HCT116 (cell line): ENCODE data around the gene EXOC4. TPM values are rescaled to one million over a fixed set of nuclear protein-coding genes. Genes with fewer than 3 reads are reported as not detected.

Source experiments
- ATAC-seq: fragments of 200-7000 bp; cut with Tn5 transposase; 2 replicates; pipeline ENCODE4 v1.9.1; 2020; ENCODE audit warnings: mild to moderate bottlenecking, moderate library complexity
- BruUV-seq: library from RNA; stranded (reverse); fragments of 400-500 nt; replicated peaks from 2 replicates; lab custom pipeline; 2021; lab: Mats Ljungman, UMichigan
- CTCF ChIA-PET: fragments of 300-600 bp; sonication (Branson Sonifier 250); formaldehyde crosslinking; loops from one replicate; lab custom pipeline; 2021; ENCODE audit warnings: antibody characterized with exemption; lab: Charles Lee
- POLR2A ChIA-PET: fragments of 300-600, 350-600 bp; sonication (Branson Sonifier 250); formaldehyde crosslinking; loops from one replicate; lab custom pipeline; 2021; ENCODE audit warnings: antibody characterized with exemption; lab: Charles Lee
- RAD21 ChIA-PET, 2 experiments: fragments of 300-600 bp; sonication (Branson Sonifier 250); formaldehyde crosslinking; loops; one replicate each; lab custom pipeline; 2023; ENCODE audit warnings: low total read pairs in 2 of 2; ENCODE audit not compliant: uncharacterized antibody in 2 of 2, unreplicated experiment in 2 of 2, low non-redundant PET in 1 of 2; lab: Charles Lee
- DNase-seq: peaks from one replicate; pipeline ENCODE4 v3.0.0-alpha.2; 2010; ENCODE audit warnings: low read depth, low spot score
- H2AFZ ChIP-seq: fragments of 200-600 bp; shearing (Covaris generic), sonication (generic); 2 replicates; pipeline ENCODE4 v1.6.1; 2017; ENCODE audit warnings: low read depth, mixed run types, mixed read lengths, antibody characterized with exemption, low read length; ENCODE audit not compliant: poor library complexity, severe bottlenecking
- H3K27ac ChIP-seq: 2 replicates; pipeline ENCODE4 v1.5.1; 2012; ENCODE audit warnings: low read depth, low read length
- H3K27me3 ChIP-seq: fragments of 200-600 bp; sonication (generic); 2 replicates; pipeline ENCODE4 v1.6.1; 2016; ENCODE audit warnings: mixed run types, low read length, mixed read lengths; ENCODE audit not compliant: insufficient read depth
- H3K36me3 ChIP-seq, 2 experiments: fragments of 200-500 bp in 1 of 2; fragments of 200-600 bp in 1 of 2; sonication (Bioruptor generic) in 1 of 2; sonication (generic) in 1 of 2; 2 replicates each; pipeline versions ENCODE4 v1.5.1 to v1.6.1; 2014 to 2016; ENCODE audit warnings: low read length in 2 of 2, inconsistent platforms in 1 of 2, mixed read lengths in 1 of 2, mixed run types in 1 of 2; ENCODE audit not compliant: insufficient read depth in 2 of 2, control insufficient read depth in 1 of 2
- H3K4me1 ChIP-seq, 2 experiments: fragments of 200-600 bp in 1 of 2; sonication (generic) in 1 of 2; 2 replicates each; pipeline versions ENCODE4 v1.5.1 to v1.6.1; 2012 to 2017; ENCODE audit warnings: low read length in 2 of 2, inconsistent platforms in 1 of 2, mild to moderate bottlenecking in 1 of 2, mixed read lengths in 1 of 2, mixed run types in 1 of 2, moderate library complexity in 1 of 2; ENCODE audit not compliant: insufficient read depth in 2 of 2, control insufficient read depth in 1 of 2
- H3K4me2 ChIP-seq: fragments of 200-600 bp; sonication (generic); 2 replicates; pipeline ENCODE4 v1.6.1; 2017; ENCODE audit warnings: mixed run types, low read length, mixed read lengths
- H3K4me3 ChIP-seq, 2 experiments: fragments of 200-600 bp in 1 of 2; sonication (generic) in 1 of 2; replicated peaks in 1 of 2; 2 replicates each; pipeline ENCODE4 v1.5.1; 2011 to 2016; ENCODE audit warnings: low read length in 2 of 2, control low read depth in 1 of 2, low read depth in 1 of 2, mild to moderate bottlenecking in 1 of 2, mixed read lengths in 1 of 2, mixed run types in 1 of 2
- H3K79me2 ChIP-seq: fragments of 200-600 bp; sonication (generic); 2 replicates; pipeline ENCODE4 v1.6.1; 2017; ENCODE audit warnings: mild to moderate bottlenecking, mixed run types, low read length, moderate library complexity, mixed read lengths; ENCODE audit not compliant: insufficient read depth
- H3K9ac ChIP-seq: fragments of 200-600 bp; sonication (generic); 2 replicates; pipeline ENCODE4 v1.6.1; 2016; ENCODE audit warnings: low read length, mixed read lengths
- H3K9me2 ChIP-seq: fragments of 200-600 bp; sonication (generic), shearing (Covaris generic); 2 replicates; pipeline ENCODE4 v1.6.1; 2017; ENCODE audit warnings: mixed run types, mild to moderate bottlenecking, moderate library complexity; ENCODE audit not compliant: insufficient read depth
- H3K9me3 ChIP-seq, 2 experiments: fragments of 200-500 bp in 1 of 2; fragments of 200-600 bp in 1 of 2; sonication (Bioruptor generic) in 1 of 2; sonication (generic) in 1 of 2; 2 replicates each; pipeline ENCODE4 v1.6.1; 2014 to 2017; ENCODE audit warnings: low read length in 2 of 2, mixed read lengths in 2 of 2, inconsistent platforms in 1 of 2, low read depth in 1 of 2, mild to moderate bottlenecking in 1 of 2, mixed run types in 1 of 2, moderate library complexity in 1 of 2; ENCODE audit not compliant: control insufficient read depth in 1 of 2, insufficient read depth in 1 of 2
- H4K20me1 ChIP-seq: fragments of 200-600 bp; sonication (generic), shearing (Covaris generic); 2 replicates; pipeline ENCODE4 v1.6.1; 2017; ENCODE audit warnings: mixed run types, mild to moderate bottlenecking, moderate library complexity; ENCODE audit not compliant: insufficient read depth
- CBX3 ChIP-seq: IDR thresholded peaks from 2 replicates; pipeline ENCODE4 v1.6.1; 2012; ENCODE audit warnings: low read depth
- EGR1 ChIP-seq: IDR thresholded peaks from 2 replicates; pipeline ENCODE4 v1.6.1; 2012; ENCODE audit warnings: low read depth
- ELF1 ChIP-seq: IDR thresholded peaks from 2 replicates; pipeline ENCODE4 v1.6.1; 2012; ENCODE audit warnings: low read depth, borderline replicate concordance
- MAX ChIP-seq: IDR thresholded peaks from 2 replicates; pipeline ENCODE4 v1.6.1; 2012
- POLR2A ChIP-seq: IDR thresholded peaks from 2 replicates; pipeline ENCODE4 v1.7.0; 2011; ENCODE audit warnings: borderline replicate concordance; ENCODE audit not compliant: insufficient read depth, insufficient read length; ENCODE audit errors: extremely low read depth
- POLR2AphosphoS5 ChIP-seq: IDR thresholded peaks from 2 replicates; pipeline ENCODE4 v1.6.1; 2011; ENCODE audit warnings: mild to moderate bottlenecking, low read depth, low read length, moderate library complexity
- TCF7L2 ChIP-seq: IDR thresholded peaks from 2 replicates; pipeline ENCODE4 v1.7.0; 2011; ENCODE audit warnings: borderline replicate concordance, inconsistent platforms; ENCODE audit not compliant: insufficient read depth, insufficient read length; ENCODE audit errors: extremely low read depth
- YY1 ChIP-seq: IDR thresholded peaks from 2 replicates; pipeline ENCODE4 v1.6.1; 2011; ENCODE audit warnings: low read length, low read depth, moderate library complexity, mild to moderate bottlenecking; ENCODE audit not compliant: insufficient replicate concordance; ENCODE audit errors: extremely low read depth
- ZFX ChIP-seq: fragments of 450-650 bp; IDR thresholded peaks from 2 replicates; pipeline ENCODE4 v1.6.1; 2017
- intact Hi-C: fragments of 100-400 bp; cut with micrococcal nuclease; formaldehyde crosslinking; loops from 2 replicates; pipeline ENCODE4 v1.10.0; 2022
- total RNA-seq: library from RNA; stranded (reverse); gene quantifications from one replicate; pipeline ENCODE4 v1.2.1, GENCODE V29; 2021; ENCODE audit not compliant: unreplicated experiment

EXOC4 gene
- total RNA-seq, 1 experiment from 2014 or later, result 40.3 TPM

DNA sequence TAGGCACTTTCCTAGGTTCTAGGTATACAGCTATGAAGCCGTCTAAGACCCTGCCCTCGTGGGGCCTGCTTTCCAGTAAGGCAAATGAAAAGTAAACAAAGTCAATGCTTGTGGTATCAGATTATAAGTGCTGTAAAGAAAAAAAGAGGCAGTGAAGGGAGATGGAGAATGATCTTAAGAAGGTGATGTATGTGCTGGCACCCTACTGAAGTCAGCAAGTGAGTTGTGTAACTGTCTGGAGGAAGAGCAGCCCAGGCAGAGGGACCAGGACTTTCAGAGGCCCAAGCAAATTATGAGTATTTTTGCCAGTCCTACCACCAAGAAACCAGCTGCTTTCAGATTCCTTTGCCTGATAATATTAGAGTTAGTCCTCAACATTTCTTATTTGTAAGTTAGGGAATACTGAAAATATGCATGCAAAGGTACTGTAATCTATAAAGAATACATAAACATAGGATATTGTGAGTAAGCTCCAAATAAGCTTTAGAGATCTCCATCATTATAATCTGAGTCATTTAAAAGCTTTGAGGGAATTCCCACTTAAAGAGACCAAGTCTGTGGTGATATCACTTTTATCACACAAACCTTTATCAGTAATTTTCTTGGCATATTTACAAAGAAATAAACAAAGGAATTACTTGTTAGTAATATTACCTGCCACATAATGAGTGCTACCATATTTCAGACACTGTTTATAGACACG lies 545.1 kb downstream of the EXOC4 start (continued):
- no peak for TF ChIP-seq TCF7L2
- TF ChIP-seq EGR1, result no peak
- no peak for TF ChIP-seq YY1
- TF ChIP-seq ELF1, result no peak
- no peak for TF ChIP-seq POLR2AphosphoS5
- TF ChIP-seq CBX3, result no peak
- no peak for TF ChIP-seq ZFX

- RAD21 ChIA-PET, result no interaction called here
Observed at GRCh38 chr7:133801341-133801740, 548.5 kb downstream of the EXOC4 start.

More at GRCh38 chr7:133801341-133801740, 548.5 kb downstream of the EXOC4 start:
- H3K9me2 ChIP-seq, result no peaks in the 10 kb centered on the region
- no peaks in the 10 kb centered on the region for H3K9me3 ChIP-seq
- H3K4me3 ChIP-seq, result no peak overlapping the region
- no peaks in the 10 kb centered on the region for H4K20me1 ChIP-seq
- no peaks in the 10 kb centered on the region for H3K27me3 ChIP-seq
- ATAC-seq, result no peak
- DNase-seq, result no peak
- no peak overlapping the region for H3K27ac ChIP-seq
- ChIA-PET POLR2A (no interaction called here), CTCF (no interaction called here)
- no peak overlapping the region for H2AFZ ChIP-seq
- intact Hi-C loops, result no loop called here
- BruUV-seq, result no TSS peak
- no peaks in the 10 kb centered on the region for H3K79me2 ChIP-seq
- no peak for TF ChIP-seq MAX
- TF ChIP-seq POLR2A, result no peak
- TF ChIP-seq, all 23 proteins: peak for 0
- H3K9ac ChIP-seq, result no peak overlapping the region
- H3K36me3 ChIP-seq, result no peaks in the 10 kb centered on the region
- no peak overlapping the region for H3K4me2 ChIP-seq
- H3K4me1 ChIP-seq, result no peaks in the 10 kb centered on the region
